Neural progenitor cell (in vitro differentiated cells): ENCODE results near the gene P2RY11.

Experiments
- EZH2 ChIP-seq: fragments of 200-600 bp; sonication (generic); IDR thresholded peaks from 2 replicates; pipeline ENCODE4 v1.6.1; 2017; ENCODE audit warnings: antibody characterized with exemption, mild to moderate bottlenecking, moderate library complexity
- EZH2phosphoT487 ChIP-seq: fragments of 200-600 bp; sonication (generic); IDR thresholded peaks from 2 replicates; pipeline ENCODE4 v1.6.1; 2017; ENCODE audit warnings: antibody characterized with exemption
- TF ChIP-seq, protein P1 (sequence below): fragments of 200-600 bp; sonication (generic); IDR thresholded peaks from 2 replicates; pipeline ENCODE4 v1.5.1; 2017; ENCODE audit warnings: antibody characterized with exemption, mild to moderate bottlenecking

DNA sequence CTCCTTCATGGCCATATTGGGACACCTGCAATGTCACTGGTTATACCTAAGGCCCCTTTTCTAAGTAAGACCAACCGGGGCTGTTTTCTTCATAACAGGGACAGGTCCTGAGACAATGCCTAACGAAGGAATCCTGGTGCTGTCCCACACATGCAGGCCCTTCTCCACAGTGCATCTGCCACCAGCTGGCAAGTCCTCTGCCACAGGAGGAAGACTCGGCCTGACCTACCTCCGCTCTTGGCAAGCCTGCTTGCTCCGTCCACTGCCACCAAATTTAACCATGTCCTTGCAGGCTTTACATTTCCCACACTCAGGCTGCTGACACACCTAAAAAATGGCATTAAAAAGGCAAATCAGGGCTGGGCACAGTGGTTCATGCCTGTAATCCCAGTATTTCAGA is 40.0 kb downstream of the P2RY11 start:
- TF ChIP-seq, protein P1, sequence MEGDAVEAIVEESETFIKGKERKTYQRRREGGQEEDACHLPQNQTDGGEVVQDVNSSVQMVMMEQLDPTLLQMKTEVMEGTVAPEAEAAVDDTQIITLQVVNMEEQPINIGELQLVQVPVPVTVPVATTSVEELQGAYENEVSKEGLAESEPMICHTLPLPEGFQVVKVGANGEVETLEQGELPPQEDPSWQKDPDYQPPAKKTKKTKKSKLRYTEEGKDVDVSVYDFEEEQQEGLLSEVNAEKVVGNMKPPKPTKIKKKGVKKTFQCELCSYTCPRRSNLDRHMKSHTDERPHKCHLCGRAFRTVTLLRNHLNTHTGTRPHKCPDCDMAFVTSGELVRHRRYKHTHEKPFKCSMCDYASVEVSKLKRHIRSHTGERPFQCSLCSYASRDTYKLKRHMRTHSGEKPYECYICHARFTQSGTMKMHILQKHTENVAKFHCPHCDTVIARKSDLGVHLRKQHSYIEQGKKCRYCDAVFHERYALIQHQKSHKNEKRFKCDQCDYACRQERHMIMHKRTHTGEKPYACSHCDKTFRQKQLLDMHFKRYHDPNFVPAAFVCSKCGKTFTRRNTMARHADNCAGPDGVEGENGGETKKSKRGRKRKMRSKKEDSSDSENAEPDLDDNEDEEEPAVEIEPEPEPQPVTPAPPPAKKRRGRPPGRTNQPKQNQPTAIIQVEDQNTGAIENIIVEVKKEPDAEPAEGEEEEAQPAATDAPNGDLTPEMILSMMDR: no peak
- TF ChIP-seq EZH2 (no peak), EZH2phosphoT487 (no peak)
